CD14-positive monocyte (primary cell): ENCODE results near the gene NNAT. TPM values are rescaled to one million over a fixed set of nuclear protein-coding genes. Genes with fewer than 3 reads are reported as not detected.
A peak's percentile ranks its signal among the peaks of the same experiment; 100 is the strongest.

Experiments
- DNase-seq, 3 donors: peaks; one replicate each; pipeline ENCODE4 v3.0.0-alpha.2; 2011 to 2022
- H2AFZ ChIP-seq: 2 replicates; pipeline ENCODE4 v1.6.0; 2012; ENCODE audit warnings: mild to moderate bottlenecking, low read depth, low read length, inconsistent platforms; ENCODE audit not compliant: insufficient read depth, poor library complexity, severe bottlenecking
- H3K27ac ChIP-seq, 2 donors: 1 replicate in 1 of 2; 2 replicates in 1 of 2; pipeline ENCODE4 v1.5.1; 2012 to 2013; ENCODE audit warnings: low read length in 2 of 2, control low read depth in 1 of 2, inconsistent platforms in 1 of 2, low read depth in 1 of 2, mild to moderate bottlenecking in 1 of 2
- H3K27me3 ChIP-seq, 2 donors: one replicate each; pipeline versions ENCODE4 v1.6.0 to v1.6.1; 2011 to 2013; ENCODE audit warnings: low read length in 2 of 2; ENCODE audit not compliant: control insufficient read depth in 2 of 2, insufficient read depth in 2 of 2
- H3K36me3 ChIP-seq, 2 donors: replicated peaks in 1 of 2; 1 replicate in 1 of 2; 2 replicates in 1 of 2; pipeline versions ENCODE4 v1.5.1 to v1.6.1; 2012 to 2013; ENCODE audit warnings: low read length in 2 of 2, control low read depth in 1 of 2, inconsistent platforms in 1 of 2, mild to moderate bottlenecking in 1 of 2; ENCODE audit not compliant: insufficient read depth in 2 of 2, control insufficient read depth in 1 of 2
- H3K4me1 ChIP-seq, 2 donors: 1 replicate in 1 of 2; 2 replicates in 1 of 2; pipeline versions ENCODE4 v1.5.1 to v1.6.1; 2012 to 2013; ENCODE audit warnings: low read length in 2 of 2, control low read depth in 1 of 2, inconsistent platforms in 1 of 2, mild to moderate bottlenecking in 1 of 2, moderate library complexity in 1 of 2; ENCODE audit not compliant: insufficient read depth in 2 of 2, control insufficient read depth in 1 of 2
- H3K4me2 ChIP-seq: replicated peaks from 2 replicates; pipeline ENCODE3; 2012; ENCODE audit warnings: low read length, moderate library complexity, mild to moderate bottlenecking; ENCODE audit not compliant: poor library complexity, severe bottlenecking; ENCODE audit errors: extremely low read depth
- H3K4me3 ChIP-seq, 3 experiments: fragments of 200-600 bp in 1 of 3; sonication (generic) in 1 of 3; replicated peaks in 1 of 3; 1 replicate in 2 of 3; 2 replicates in 1 of 3; pipeline ENCODE4 v1.5.1; 2011 to 2013; ENCODE audit warnings: low read length in 3 of 3, mild to moderate bottlenecking in 3 of 3, control low read depth in 2 of 3, low read depth in 2 of 3, inconsistent platforms in 1 of 3, moderate library complexity in 1 of 3
- H3K79me2 ChIP-seq: 2 replicates; pipeline ENCODE4 v1.6.0; 2012; ENCODE audit warnings: mild to moderate bottlenecking, control low read depth, inconsistent platforms, low read length, moderate library complexity; ENCODE audit not compliant: insufficient read depth
- H3K9ac ChIP-seq: 2 replicates; pipeline ENCODE4 v1.6.0; 2017; ENCODE audit warnings: low read length, mild to moderate bottlenecking; ENCODE audit not compliant: insufficient read depth, poor library complexity, severe bottlenecking
- H3K9me3 ChIP-seq, 2 donors: replicated peaks in 1 of 2; 1 replicate in 1 of 2; 2 replicates in 1 of 2; pipeline versions ENCODE4 v1.5.1 to v1.6.1; 2012 to 2013; ENCODE audit warnings: low read length in 2 of 2, control low read depth in 1 of 2; ENCODE audit not compliant: control insufficient read depth in 1 of 2, insufficient read depth in 1 of 2
- H4K20me1 ChIP-seq: 2 replicates; pipeline ENCODE4 v1.6.0; 2012; ENCODE audit warnings: mild to moderate bottlenecking, low read length, control low read depth, moderate library complexity; ENCODE audit not compliant: insufficient read depth
- H3K27ac Mint-ChIP-seq, 7 donors: one replicate each; pipeline ENCODE4 v1.8.0; 2020; ENCODE audit warnings: mild to moderate bottlenecking in 7 of 7, mixed read lengths in 7 of 7, moderate library complexity in 6 of 7, inconsistent platforms in 2 of 7
- H3K27me3 Mint-ChIP-seq, 3 donors: one replicate each; pipeline ENCODE4 v1.8.0; 2021 to 2022; ENCODE audit warnings: low read depth in 3 of 3, mild to moderate bottlenecking in 3 of 3, mixed read lengths in 3 of 3, moderate library complexity in 3 of 3, inconsistent platforms in 1 of 3
- H3K36me3 Mint-ChIP-seq, 2 donors: one replicate each; pipeline ENCODE4 v1.8.0; 2020; ENCODE audit warnings: mixed read lengths in 2 of 2, inconsistent platforms in 1 of 2, mild to moderate bottlenecking in 1 of 2
- H3K4me1 Mint-ChIP-seq: one replicate; pipeline ENCODE4 v1.8.0; 2020; ENCODE audit warnings: mild to moderate bottlenecking, mixed read lengths
- H3K4me3 Mint-ChIP-seq, 2 donors: one replicate each; pipeline ENCODE4 v1.8.0; 2020; ENCODE audit warnings: mild to moderate bottlenecking in 2 of 2, mixed read lengths in 2 of 2, moderate library complexity in 1 of 2
- H3K9me3 Mint-ChIP-seq, 7 donors: one replicate each; pipeline ENCODE4 v1.8.0; 2020 to 2022; ENCODE audit warnings: mixed read lengths in 7 of 7, mild to moderate bottlenecking in 6 of 7, moderate library complexity in 6 of 7, inconsistent platforms in 2 of 7
- CTCF ChIP-seq: fragments of 200-600 bp; IDR thresholded peaks from one replicate; pipeline ENCODE4 v1.8.0; 2022; ENCODE audit warnings: antibody characterized with exemption, mild to moderate bottlenecking
- WGBS: methylation state at CpG from one replicate; pipeline ENCODE4 v1.1.5; 2013; ENCODE audit warnings: missing lambda C conversion rate; ENCODE audit not compliant: insufficient coverage; 5-methylcytosine and 5-hydroxymethylcytosine counted together
- intact Hi-C, 2 donors: fragments of 100-400 bp; cut with micrococcal nuclease; formaldehyde crosslinking; loops; one replicate each; pipeline versions ENCODE4 v1.15.0 to v1.15.1; 2023
- polyA plus RNA-seq, 3 donors: library from polyadenylated mRNA; depleted of rRNA in 1 of 3; unstranded in 2 of 3; stranded (reverse) in 1 of 3; fragments of 300-500 nt in 2 of 3; fragments of >200 nt in 1 of 3; fragmentation: Illumina TruSeq in 2 of 3; gene quantifications; 1 replicate in 2 of 3; 2 replicates in 1 of 3; pipeline ENCODE4 v1.2.3, GENCODE V29; 2012 to 2021

Gene NNAT
- polyA plus RNA-seq, 3 donors, result not detected

- DNase-seq, result no peak
- Histone ChIP-seq H3K9ac (peak overlapping the region; percentile 93), H3K4me3 (peak overlapping the region; percentile 96 to 99 (median 97)), H2AFZ (peak overlapping the region; percentile 93), H4K20me1 (peaks cover 33% of the 10 kb centered on the region), H3K4me1 (peaks cover 30 to 40% of the 10 kb centered on the region in 2 donors), H3K27ac (peak overlapping the region; percentile 82 to 100), H3K4me2 (peak overlapping the region; percentile 94), H3K27me3 (no peaks in the 10 kb centered on the region), H3K79me2 (peaks cover 41% of the 10 kb centered on the region), H3K36me3 (peaks cover 0 to 4% of the 10 kb centered on the region in 2 donors), H3K9me3 (no peaks in the 10 kb centered on the region)
- Mint-ChIP-seq H3K4me1 (peaks cover 49% of the 10 kb centered on the region), H3K9me3 (peaks cover 0 to 2% (median 0%) of the 10 kb centered on the region in 7 donors), H3K27ac (peak overlapping the region; percentile 100), H3K36me3 (peaks cover 6 to 12% of the 10 kb centered on the region in 2 donors), H3K27me3 (peaks cover 0 to 6% (median 5%) of the 10 kb centered on the region in 3 donors), H3K4me3 (peak overlapping the region; percentile 95)
- 60% methylated on average over 5 of the region's 10 CpGs for WGBS
- no peak for TF ChIP-seq CTCF
- intact Hi-C loops, result loop anchor here (5.0 to 10.0 kb wide), 4 partner anchors 124 to 264 kb away; partner anchors contain the start of gene GHRH (in 1 of the 2)
Measured at GRCh38 chr20:37528446-37529213, 7.6 kb downstream of the NNAT start.

DNA sequence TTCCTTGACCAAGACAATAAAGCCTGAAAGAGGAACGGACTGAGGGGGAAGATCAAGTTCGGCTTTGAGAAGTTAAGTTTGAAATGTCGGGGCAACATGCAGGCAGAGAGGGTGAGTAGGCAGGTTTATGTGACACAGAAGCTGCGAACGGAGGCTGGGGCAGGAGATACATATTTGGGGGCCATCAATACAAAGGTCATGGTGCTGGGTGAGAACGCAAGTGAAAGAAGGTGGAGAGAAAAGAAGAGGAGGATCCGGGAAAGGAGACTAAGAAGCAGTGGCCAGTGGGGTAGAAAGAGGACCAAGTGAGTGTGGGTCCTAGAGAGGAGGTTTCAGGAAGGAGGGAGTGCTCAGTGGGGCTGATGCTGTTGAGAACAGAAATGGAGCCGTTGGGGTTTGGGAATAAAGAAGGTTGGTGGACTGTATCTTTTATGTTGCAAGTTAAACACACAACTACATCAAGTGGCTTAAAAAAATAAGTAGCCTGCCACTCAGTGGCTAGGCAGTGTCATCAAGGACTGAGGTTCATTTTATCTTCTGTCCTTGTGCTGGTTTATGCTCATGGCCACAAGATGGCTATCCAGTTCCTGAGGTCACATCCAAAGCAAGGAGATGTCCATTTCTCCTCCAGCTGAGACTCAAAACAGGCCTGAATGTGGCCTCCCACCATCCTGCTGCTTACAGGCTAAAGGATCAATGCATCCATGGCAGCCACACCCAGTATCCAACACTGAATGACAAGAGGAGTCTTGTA is 8.3 kb downstream of the NNAT start:
- no peak overlapping the region for H3K4me3 ChIP-seq
- Mint-ChIP-seq H3K4me3 (peak overlapping the region in 1 of 2 donors; percentile 14), H3K4me1 (peaks cover 43% of the 10 kb centered on the region), H3K27ac (peak overlapping the region in 6 of 7 donors; percentile 4 to 100 (median 42)), H3K27me3 (peaks cover 0 to 6% (median 5%) of the 10 kb centered on the region in 3 donors), H3K36me3 (peaks cover 2 to 9% of the 10 kb centered on the region in 2 donors), H3K9me3 (peaks cover 0 to 2% (median 0%) of the 10 kb centered on the region in 7 donors)
- no peak overlapping the region for H3K27ac ChIP-seq
- H3K4me1 ChIP-seq, result peaks cover 30 to 40% of the 10 kb centered on the region in 2 donors
- no peak overlapping the region for H3K4me2 ChIP-seq
- no peak for DNase-seq
- H4K20me1 ChIP-seq, result peaks cover 25% of the 10 kb centered on the region
- no peaks in the 10 kb centered on the region for H3K27me3 ChIP-seq
- intact Hi-C loops, result loop anchor here (5.0 to 10.0 kb wide), 4 partner anchors 125 to 265 kb away; partner anchors contain the start of gene GHRH (in 1 of the 2)
- H2AFZ ChIP-seq, result peak overlapping the region; percentile 93
- H3K79me2 ChIP-seq, result peaks cover 33% of the 10 kb centered on the region
- 65% methylated on average over 7 of the region's 8 CpGs for WGBS
- no peak overlapping the region for H3K9ac ChIP-seq
- H3K9me3 ChIP-seq, result no peaks in the 10 kb centered on the region
- H3K36me3 ChIP-seq, result no peaks in the 10 kb centered on the region
- TF ChIP-seq CTCF, result no peak
